ENCODE results near the gene RECK.

RECK gene

DNA sequence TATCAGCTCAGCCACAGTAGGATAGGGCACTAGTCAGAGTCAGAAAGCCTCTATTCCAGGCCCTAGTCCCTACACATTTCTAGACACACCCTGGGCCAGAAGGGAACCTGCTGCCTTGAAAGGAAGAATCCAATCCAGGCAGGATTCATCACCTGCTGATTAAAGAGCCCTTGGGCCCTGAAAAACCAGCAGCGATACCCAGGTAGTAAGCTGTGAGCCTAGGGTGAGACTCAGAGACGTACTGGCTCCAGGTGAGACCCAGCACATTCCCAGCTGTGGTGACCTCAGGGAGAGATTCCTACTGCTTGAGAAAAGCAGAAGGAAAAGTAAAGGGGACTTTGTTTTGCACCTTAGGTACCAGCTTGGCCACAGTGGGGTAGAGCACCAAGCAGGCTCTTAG, 137.1 kb downstream of the RECK start:
- TF ChIP-seq POLR2AphosphoS5 (IDR thresholded peaks at IDR 0.05; ENCODE audit: low read depth, low read length) (no peak), TAF1 (IDR thresholded peaks at IDR 0.05; ENCODE audit: borderline replicate concordance, insufficient read depth, low read length) (no peak), SIN3A (IDR thresholded peaks at IDR 0.05; ENCODE audit: borderline replicate concordance, insufficient read depth, low read length) (no peak), FOXP2 (optimal IDR thresholded peaks at IDR 0.05; ENCODE audit: borderline replicate concordance, extremely low read depth, extremely low read length, insufficient read depth) (no peak)
- TF ChIP-seq, protein P1, sequence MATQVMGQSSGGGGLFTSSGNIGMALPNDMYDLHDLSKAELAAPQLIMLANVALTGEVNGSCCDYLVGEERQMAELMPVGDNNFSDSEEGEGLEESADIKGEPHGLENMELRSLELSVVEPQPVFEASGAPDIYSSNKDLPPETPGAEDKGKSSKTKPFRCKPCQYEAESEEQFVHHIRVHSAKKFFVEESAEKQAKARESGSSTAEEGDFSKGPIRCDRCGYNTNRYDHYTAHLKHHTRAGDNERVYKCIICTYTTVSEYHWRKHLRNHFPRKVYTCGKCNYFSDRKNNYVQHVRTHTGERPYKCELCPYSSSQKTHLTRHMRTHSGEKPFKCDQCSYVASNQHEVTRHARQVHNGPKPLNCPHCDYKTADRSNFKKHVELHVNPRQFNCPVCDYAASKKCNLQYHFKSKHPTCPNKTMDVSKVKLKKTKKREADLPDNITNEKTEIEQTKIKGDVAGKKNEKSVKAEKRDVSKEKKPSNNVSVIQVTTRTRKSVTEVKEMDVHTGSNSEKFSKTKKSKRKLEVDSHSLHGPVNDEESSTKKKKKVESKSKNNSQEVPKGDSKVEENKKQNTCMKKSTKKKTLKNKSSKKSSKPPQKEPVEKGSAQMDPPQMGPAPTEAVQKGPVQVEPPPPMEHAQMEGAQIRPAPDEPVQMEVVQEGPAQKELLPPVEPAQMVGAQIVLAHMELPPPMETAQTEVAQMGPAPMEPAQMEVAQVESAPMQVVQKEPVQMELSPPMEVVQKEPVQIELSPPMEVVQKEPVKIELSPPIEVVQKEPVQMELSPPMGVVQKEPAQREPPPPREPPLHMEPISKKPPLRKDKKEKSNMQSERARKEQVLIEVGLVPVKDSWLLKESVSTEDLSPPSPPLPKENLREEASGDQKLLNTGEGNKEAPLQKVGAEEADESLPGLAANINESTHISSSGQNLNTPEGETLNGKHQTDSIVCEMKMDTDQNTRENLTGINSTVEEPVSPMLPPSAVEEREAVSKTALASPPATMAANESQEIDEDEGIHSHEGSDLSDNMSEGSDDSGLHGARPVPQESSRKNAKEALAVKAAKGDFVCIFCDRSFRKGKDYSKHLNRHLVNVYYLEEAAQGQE (IDR thresholded peaks at IDR 0.05; ENCODE audit: insufficient read depth in 1 of 2, low read depth in 2 of 2, low read length in 2 of 2), result no peak

Data from PFSK-1 (cell line).